ENCODE data around the gene ABL2.

The ABL2 gene

GRCh38 chr1:179119513-179119912, 110.0 kb downstream of the ABL2 start:
- no peak for DNase-seq (ENCODE audit: low read depth, low spot score)
- in situ Hi-C loops (cut with HindIII; ENCODE audit: low sequenced_read_pairs) = no loop called here
- no peak for TF ChIP-seq CTCF (IDR thresholded peaks at IDR 0.05; ENCODE audit: low read depth, low read length)
- no peak overlapping the region for H3K4me3 ChIP-seq (ENCODE audit: low read depth, low read length)

- in situ Hi-C loops (cut with HindIII; ENCODE audit: low sequenced_read_pairs) = no loop called here
- H3K4me3 ChIP-seq (ENCODE audit: low read depth, low read length) = no peak overlapping the region
- no peak for TF ChIP-seq CTCF (IDR thresholded peaks at IDR 0.05; ENCODE audit: low read depth, low read length)
- no peak for DNase-seq (ENCODE audit: low read depth, low spot score)
Observed at GRCh38 chr1:179115181-179115580, 114.3 kb downstream of the ABL2 start.

GRCh38 chr1:179108644-179109043, 120.8 kb downstream of the ABL2 start:
- no peak for DNase-seq (ENCODE audit: low read depth, low spot score)
- no peak for TF ChIP-seq CTCF (IDR thresholded peaks at IDR 0.05; ENCODE audit: low read depth, low read length)
- in situ Hi-C loops (cut with HindIII; ENCODE audit: low sequenced_read_pairs) = no loop called here
- no peak overlapping the region for H3K4me3 ChIP-seq (ENCODE audit: low read depth, low read length)

GRCh38 chr1:179107706-179108629, 121.5 kb downstream of the ABL2 start:
- DNase-seq (ENCODE audit: low read depth, low spot score) = no peak
- in situ Hi-C loops (cut with HindIII; ENCODE audit: low sequenced_read_pairs) = no loop called here
- no peak overlapping the region for H3K4me3 ChIP-seq (ENCODE audit: low read depth, low read length)
- no peak for TF ChIP-seq CTCF (IDR thresholded peaks at IDR 0.05; ENCODE audit: low read depth, low read length)

GRCh38 chr1:179105393-179105792, 124.1 kb downstream of the ABL2 start:
- peak; percentile 52 for TF ChIP-seq CTCF (IDR thresholded peaks at IDR 0.05; ENCODE audit: low read depth, low read length)
- H3K4me3 ChIP-seq (ENCODE audit: low read depth, low read length) = no peak overlapping the region
- in situ Hi-C loops (cut with HindIII; ENCODE audit: low sequenced_read_pairs) = no loop called here
- DNase-seq (ENCODE audit: low read depth, low spot score) = no peak

- TF ChIP-seq CTCF (IDR thresholded peaks at IDR 0.05; ENCODE audit: low read depth, low read length) = no peak
- H3K4me3 ChIP-seq (ENCODE audit: low read depth, low read length) = no peak overlapping the region
- in situ Hi-C loops (cut with HindIII; ENCODE audit: low sequenced_read_pairs) = no loop called here
- DNase-seq (ENCODE audit: low read depth, low spot score) = no peak
Observed at GRCh38 chr1:179104611-179105250, 124.7 kb downstream of the ABL2 start.
